ENCODE data around the gene LCN2. TPM values are rescaled to one million over a fixed set of nuclear protein-coding genes. Genes with fewer than 3 reads are reported as not detected.

The LCN2 gene
- total RNA-seq, 3 donors from 2014 or later (not counting 1 experiment from before 2014, with no cell fraction given), result 0.82 to 0.99 TPM; not detected in 1

GRCh38 chr9:128167209-128167608 is 18.0 kb downstream of the LCN2 start:
- peaks cover 52% of the 10 kb centered on the region for H3K36me3 ChIP-seq (ENCODE audit: control insufficient read depth, insufficient read depth, low read length)
- ATAC-seq, result no peak

GRCh38 chr9:128168731-128169308 is 19.6 kb downstream of the LCN2 start:
- DNase-seq (no peak), ATAC-seq (no peak)
- H3K27ac Mint-ChIP-seq, result no peak overlapping the region
- intact Hi-C loops (cut with micrococcal nuclease), result no loop called here
- no peaks in the 10 kb centered on the region for H3K9me3 ChIP-seq (ENCODE audit: control insufficient read depth, insufficient read depth, low read length)
- WGBS (ENCODE audit: insufficient coverage), result 93% methylated on average over 8 of the region's 8 CpGs
- H3K27me3 Mint-ChIP-seq (ENCODE audit: low read depth in 2 of 2), result no peaks in the 10 kb centered on the region
- no peaks in the 10 kb centered on the region for H3K36me3 Mint-ChIP-seq
- no peak overlapping the region for H3K4me3 ChIP-seq (ENCODE audit: low read length)
- no peak for TF ChIP-seq CTCF (IDR thresholded peaks at IDR 0.05)
- H3K36me3 ChIP-seq (ENCODE audit: control insufficient read depth, insufficient read depth, low read length), result peaks cover 49% of the 10 kb centered on the region
- no peak overlapping the region for H3K27ac ChIP-seq (ENCODE audit: low read length)
- peaks cover 0 to 4% of the 10 kb centered on the region in 2 donors for H3K4me1 Mint-ChIP-seq
- H3K4me3 Mint-ChIP-seq, result no peak overlapping the region
- no peaks in the 10 kb centered on the region for H3K9me3 Mint-ChIP-seq
- H3K4me1 ChIP-seq (ENCODE audit: control insufficient read depth, insufficient read depth, low read length), result no peaks in the 10 kb centered on the region
- no peaks in the 10 kb centered on the region for H3K27me3 ChIP-seq (ENCODE audit: control insufficient read depth, insufficient read depth, low read length)

More at GRCh38 chr9:128167209-128167608, 18.0 kb downstream of the LCN2 start:
- no peak overlapping the region for H3K4me3 ChIP-seq (ENCODE audit: low read length)
- H3K9me3 ChIP-seq (ENCODE audit: control insufficient read depth, insufficient read depth, low read length), result no peaks in the 10 kb centered on the region
- Mint-ChIP-seq H3K27ac (no peak overlapping the region), H3K27me3 (ENCODE audit: low read depth in 2 of 2) (no peaks in the 10 kb centered on the region), H3K4me3 (no peak overlapping the region), H3K4me1 (peaks cover 6 to 11% of the 10 kb centered on the region in 2 donors), H3K9me3 (no peaks in the 10 kb centered on the region), H3K36me3 (no peaks in the 10 kb centered on the region)
- H3K4me1 ChIP-seq (ENCODE audit: control insufficient read depth, insufficient read depth, low read length), result no peaks in the 10 kb centered on the region
- no peak for TF ChIP-seq CTCF (IDR thresholded peaks at IDR 0.05)
- no peaks in the 10 kb centered on the region for H3K27me3 ChIP-seq (ENCODE audit: control insufficient read depth, insufficient read depth, low read length)
- WGBS (ENCODE audit: insufficient coverage), result 99% methylated on average over 4 of the region's 4 CpGs
- intact Hi-C loops (cut with micrococcal nuclease), result no loop called here
- no peak overlapping the region for H3K27ac ChIP-seq (ENCODE audit: low read length)
- no peak for DNase-seq

- Histone ChIP-seq H3K9me3 (ENCODE audit: control insufficient read depth, insufficient read depth, low read length) (no peaks in the 10 kb centered on the region), H3K4me3 (ENCODE audit: low read length) (no peak overlapping the region), H3K27ac (ENCODE audit: low read length) (no peak overlapping the region), H3K27me3 (ENCODE audit: control insufficient read depth, insufficient read depth, low read length) (no peaks in the 10 kb centered on the region), H3K36me3 (ENCODE audit: control insufficient read depth, insufficient read depth, low read length) (peaks cover 46% of the 10 kb centered on the region), H3K4me1 (ENCODE audit: control insufficient read depth, insufficient read depth, low read length) (no peaks in the 10 kb centered on the region)
- peaks cover 0 to 4% of the 10 kb centered on the region in 2 donors for H3K4me1 Mint-ChIP-seq
- H3K27me3 Mint-ChIP-seq (ENCODE audit: low read depth in 2 of 2), result no peaks in the 10 kb centered on the region
- no peaks in the 10 kb centered on the region for H3K36me3 Mint-ChIP-seq
- intact Hi-C loops (cut with micrococcal nuclease), result no loop called here
- 90% methylated on average over 8 of the region's 8 CpGs for WGBS (ENCODE audit: insufficient coverage)
- H3K4me3 Mint-ChIP-seq, result no peak overlapping the region
- H3K27ac Mint-ChIP-seq, result no peak overlapping the region
- DNase-seq (no peak), ATAC-seq (no peak)
- H3K9me3 Mint-ChIP-seq, result no peaks in the 10 kb centered on the region
- no peak for TF ChIP-seq CTCF (IDR thresholded peaks at IDR 0.05)
These were observed 20.2 kb downstream of the LCN2 start for GRCh38 chr9:128169492-128169891.

GRCh38 chr9:128169925-128170324 is 20.7 kb downstream of the LCN2 start:
- Mint-ChIP-seq H3K36me3 (no peaks in the 10 kb centered on the region), H3K27ac (no peak overlapping the region)
- TF ChIP-seq CTCF (IDR thresholded peaks at IDR 0.05), result no peak

More at GRCh38 chr9:128169925-128170324, 20.7 kb downstream of the LCN2 start:
- intact Hi-C loops (cut with micrococcal nuclease), result no loop called here
- Histone ChIP-seq H3K9me3 (ENCODE audit: control insufficient read depth, insufficient read depth, low read length) (no peaks in the 10 kb centered on the region), H3K27ac (ENCODE audit: low read length) (no peak overlapping the region), H3K27me3 (ENCODE audit: control insufficient read depth, insufficient read depth, low read length) (no peaks in the 10 kb centered on the region), H3K4me3 (ENCODE audit: low read length) (no peak overlapping the region), H3K4me1 (ENCODE audit: control insufficient read depth, insufficient read depth, low read length) (no peaks in the 10 kb centered on the region), H3K36me3 (ENCODE audit: control insufficient read depth, insufficient read depth, low read length) (peaks cover 44% of the 10 kb centered on the region)
- Mint-ChIP-seq H3K9me3 (no peaks in the 10 kb centered on the region), H3K4me1 (peaks cover 0 to 4% of the 10 kb centered on the region in 2 donors), H3K4me3 (no peak overlapping the region), H3K27me3 (ENCODE audit: low read depth in 2 of 2) (no peaks in the 10 kb centered on the region)
- no peak for DNase-seq
- ATAC-seq, result no peak
- 96% methylated on average over 8 of the region's 8 CpGs for WGBS (ENCODE audit: insufficient coverage)

All from natural killer cell (primary cell).